HepG2 (cell line): ENCODE measurements around the gene TM9SF4. TPM values are rescaled to one million over a fixed set of nuclear protein-coding genes. Genes with fewer than 3 reads are reported as not detected.

Experiments used
- ARNT ChIP-seq: fragments of 450-650 bp; IDR thresholded peaks from 2 replicates; pipeline ENCODE4 v1.6.1; 2017
- ATF1 ChIP-seq: IDR thresholded peaks from 2 replicates; pipeline ENCODE4 v1.6.1; 2016; ENCODE audit warnings: mild to moderate bottlenecking, control low read depth
- ATF5 ChIP-seq: sonication (generic); formaldehyde crosslinking; IDR thresholded peaks from 2 replicates; pipeline ENCODE4 v1.4.0; 2020; ENCODE audit warnings: mild to moderate bottlenecking, low read depth, missing genetic modification reagents
- CCDC6 ChIP-seq: sonication (generic); formaldehyde crosslinking; IDR thresholded peaks from 2 replicates; pipeline ENCODE4 v1.8.1; 2022; ENCODE audit warnings: mild to moderate bottlenecking, missing genetic modification reagents, moderate library complexity
- KDM6A ChIP-seq: IDR thresholded peaks from 2 replicates; pipeline ENCODE4 v1.6.1; 2016; ENCODE audit warnings: low read depth
- MAFK ChIP-seq, 2 experiments: IDR thresholded peaks in 1 of 2; conservative IDR thresholded peaks in 1 of 2; 2 replicates each; pipeline ENCODE4 v1.6.1; 2011; ENCODE audit warnings: improper control_type of control experiment in 2 of 2, low read length in 2 of 2
- PLRG1 ChIP-seq: fragments of 450-650 bp; conservative IDR thresholded peaks from 2 replicates; pipeline ENCODE4 v1.6.1; 2016
- SP140L ChIP-seq: sonication (generic); formaldehyde crosslinking; IDR thresholded peaks from 2 replicates; pipeline ENCODE4 v1.4.0; 2020; ENCODE audit warnings: missing genetic modification reagents, borderline replicate concordance
- ZFY ChIP-seq: sonication (generic); formaldehyde crosslinking; IDR thresholded peaks from 2 replicates; pipeline ENCODE4 v1.4.0; 2020; ENCODE audit warnings: missing genetic modification reagents
- ZGPAT ChIP-seq: IDR thresholded peaks from 2 replicates; pipeline ENCODE4 v1.6.1; 2016; ENCODE audit warnings: mild to moderate bottlenecking
- ZNF333 ChIP-seq: sonication (generic); formaldehyde crosslinking; IDR thresholded peaks from 2 replicates; pipeline ENCODE4 v1.4.0; 2020; ENCODE audit warnings: mild to moderate bottlenecking, missing genetic modification reagents, borderline replicate concordance
- ZNF383 ChIP-seq: sonication (generic); formaldehyde crosslinking; IDR thresholded peaks from 2 replicates; pipeline ENCODE4 v1.4.0; 2020; ENCODE audit warnings: missing genetic modification reagents, mild to moderate bottlenecking, borderline replicate concordance
- ZNF512B ChIP-seq: sonication (generic); formaldehyde crosslinking; IDR thresholded peaks from 2 replicates; pipeline ENCODE4 v1.5.1; 2020; ENCODE audit warnings: missing genetic modification reagents, mild to moderate bottlenecking, borderline replicate concordance
- ZNF562 ChIP-seq: sonication (generic); formaldehyde crosslinking; IDR thresholded peaks from 2 replicates; pipeline ENCODE4 v1.8.0; 2022; ENCODE audit warnings: missing genetic modification reagents, borderline replicate concordance
- ZNF768 ChIP-seq: sonication (generic); formaldehyde crosslinking; IDR thresholded peaks from 2 replicates; pipeline ENCODE4 v1.4.0; 2020; ENCODE audit warnings: missing genetic modification reagents
- polyA plus RNA-seq, 8 experiments: library from polyadenylated mRNA; depleted of rRNA in 3 of 8; stranded (reverse) in 7 of 8; unstranded in 1 of 8; fragments of >200 nt; fragmentation: Illumina TruSeq in 4 of 8; extraction: Trizol in 4 of 8; gene quantifications; 2 replicates each; pipeline versions ENCODE4 v1.2.1 to v1.2.3, GENCODE V29; 2011 to 2016; ENCODE audit warnings: low read depth in 4 of 8, missing spikeins in 1 of 8, mixed read lengths in 1 of 8; ENCODE audit not compliant: insufficient read depth in 1 of 8
- total RNA-seq, 5 experiments: library from RNA; depleted of rRNA; stranded (reverse); fragments of >200 nt; fragmentation: Illumina TruSeq; extraction: Trizol; gene quantifications; 2 replicates each; pipeline ENCODE4 v1.2.3, GENCODE V29; 2016; ENCODE audit warnings: low read depth in 1 of 5
- TF ChIP-seq, protein P1 (sequence below), 2 experiments: sonication (generic) in 1 of 2; formaldehyde crosslinking in 1 of 2; IDR thresholded peaks; 2 replicates each; pipeline versions ENCODE4 v1.4.0 to v1.6.1; 2016 to 2020; ENCODE audit warnings: borderline replicate concordance in 1 of 2, low read depth in 1 of 2, mild to moderate bottlenecking in 1 of 2, missing genetic modification reagents in 1 of 2
- TF ChIP-seq, protein P2 (sequence below): sonication (generic); formaldehyde crosslinking; IDR thresholded peaks from 2 replicates; pipeline ENCODE4 v1.4.0; 2020; ENCODE audit warnings: mild to moderate bottlenecking, missing genetic modification reagents, borderline replicate concordance

The TM9SF4 gene
- total and polyA plus RNA-seq, 2 of the 13 experiments (the other 11 are each of a cell fraction or from before 2014, with no cell fraction given) = 53.5 to 171 TPM

- TF ChIP-seq PLRG1 (no peak), CCDC6 (CRISPR knock-in tag) (no peak), MAFK (conservative IDR thresholded peaks at IDR 0.05 in 1 of 2, IDR thresholded peaks at IDR 0.05 in 1 of 2; ENCODE audit: low read length in 2 of 2) (no peak), ATF5 (CRISPR knock-in tag) (no peak), ZGPAT (CRISPR knock-in tag) (peak; percentile 28; the same call in 1 of the 2 replicates), ARNT (no peak), ZNF333 (CRISPR knock-in tag) (no peak), ZFY (CRISPR knock-in tag) (peak; percentile 73), SP140L (CRISPR knock-in tag) (no peak), ZNF768 (CRISPR knock-in tag) (no peak), KDM6A (CRISPR knock-in tag) (peak; percentile 33; the same call in 1 of the 2 replicates), ZNF512B (CRISPR knock-in tag) (no peak), ATF1 (no peak), ZNF383 (CRISPR knock-in tag) (no peak), ZNF562 (no peak)
- TF ChIP-seq, protein P1, sequence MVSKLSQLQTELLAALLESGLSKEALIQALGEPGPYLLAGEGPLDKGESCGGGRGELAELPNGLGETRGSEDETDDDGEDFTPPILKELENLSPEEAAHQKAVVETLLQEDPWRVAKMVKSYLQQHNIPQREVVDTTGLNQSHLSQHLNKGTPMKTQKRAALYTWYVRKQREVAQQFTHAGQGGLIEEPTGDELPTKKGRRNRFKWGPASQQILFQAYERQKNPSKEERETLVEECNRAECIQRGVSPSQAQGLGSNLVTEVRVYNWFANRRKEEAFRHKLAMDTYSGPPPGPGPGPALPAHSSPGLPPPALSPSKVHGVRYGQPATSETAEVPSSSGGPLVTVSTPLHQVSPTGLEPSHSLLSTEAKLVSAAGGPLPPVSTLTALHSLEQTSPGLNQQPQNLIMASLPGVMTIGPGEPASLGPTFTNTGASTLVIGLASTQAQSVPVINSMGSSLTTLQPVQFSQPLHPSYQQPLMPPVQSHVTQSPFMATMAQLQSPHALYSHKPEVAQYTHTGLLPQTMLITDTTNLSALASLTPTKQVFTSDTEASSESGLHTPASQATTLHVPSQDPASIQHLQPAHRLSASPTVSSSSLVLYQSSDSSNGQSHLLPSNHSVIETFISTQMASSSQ (IDR thresholded peaks at IDR 0.05; ENCODE audit: low read depth) = no peak
- TF ChIP-seq, protein P1 (CRISPR knock-in tag; IDR thresholded peaks at IDR 0.05; ENCODE audit: borderline replicate concordance) = no peak
- TF ChIP-seq, protein P2, sequence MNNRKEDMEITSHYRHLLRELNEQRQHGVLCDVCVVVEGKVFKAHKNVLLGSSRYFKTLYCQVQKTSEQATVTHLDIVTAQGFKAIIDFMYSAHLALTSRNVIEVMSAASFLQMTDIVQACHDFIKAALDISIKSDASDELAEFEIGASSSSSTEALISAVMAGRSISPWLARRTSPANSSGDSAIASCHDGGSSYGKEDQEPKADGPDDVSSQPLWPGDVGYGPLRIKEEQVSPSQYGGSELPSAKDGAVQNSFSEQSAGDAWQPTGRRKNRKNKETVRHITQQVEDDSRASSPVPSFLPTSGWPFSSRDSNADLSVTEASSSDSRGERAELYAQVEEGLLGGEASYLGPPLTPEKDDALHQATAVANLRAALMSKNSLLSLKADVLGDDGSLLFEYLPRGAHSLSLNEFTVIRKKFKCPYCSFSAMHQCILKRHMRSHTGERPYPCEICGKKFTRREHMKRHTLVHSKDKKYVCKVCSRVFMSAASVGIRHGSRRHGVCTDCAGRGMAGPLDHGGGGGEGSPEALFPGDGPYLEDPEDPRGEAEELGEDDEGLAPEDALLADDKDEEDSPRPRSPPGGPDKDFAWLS = no peak
Observed at GRCh38 chr20:32152421-32153155, 43.1 kb downstream of the TM9SF4 start (continued).
